Neural progenitor cell (in vitro differentiated cells): Measurements from ENCODE around the gene PRKCA. TPM values are rescaled to one million over a fixed set of nuclear protein-coding genes. Genes with fewer than 3 reads are reported as not detected.
"Not testable (repeated sequence)": the region's sequence is repeated elsewhere in the genome, so short reads cannot be mapped to it uniquely, and the experiment has no call there.

Experiments used
- DNase-seq: peaks from one replicate; pipeline ENCODE4 v3.0.0-alpha.2; 2016; ENCODE audit warnings: low spot score
- H2AFZ ChIP-seq: fragments of 200-600 bp; sonication (generic); replicated peaks from 2 replicates; pipeline ENCODE4 v1.6.1; 2016; ENCODE audit warnings: antibody characterized with exemption
- H3F3A ChIP-seq: fragments of 200-600 bp; sonication (generic); 2 replicates; pipeline ENCODE4 v1.6.1; 2016; ENCODE audit warnings: antibody characterized with exemption, low read depth
- H3K27ac ChIP-seq: fragments of 200-600 bp; sonication (generic); 2 replicates; pipeline ENCODE4 v1.5.1; 2016; ENCODE audit warnings: mild to moderate bottlenecking
- H3K27me3 ChIP-seq: fragments of 200-600 bp; sonication (generic); 2 replicates; pipeline ENCODE4 v1.6.1; 2016; ENCODE audit warnings: mild to moderate bottlenecking, moderate library complexity
- H3K36me3 ChIP-seq: fragments of 200-600 bp; sonication (generic); 2 replicates; pipeline ENCODE4 v1.5.1; 2016
- H3K4me1 ChIP-seq: fragments of 200-600 bp; sonication (generic); 2 replicates; pipeline ENCODE4 v1.6.1; 2016; ENCODE audit warnings: mixed run types
- H3K4me2 ChIP-seq: fragments of 200-600 bp; sonication (generic); 2 replicates; pipeline ENCODE4 v1.6.1; 2016
- H3K4me3 ChIP-seq: fragments of 200-600 bp; sonication (generic); 2 replicates; pipeline ENCODE4 v1.5.1; 2016
- H3K79me2 ChIP-seq: fragments of 200-600 bp; sonication (generic); 2 replicates; pipeline ENCODE4 v1.6.1; 2016; ENCODE audit warnings: low read depth
- H3K9ac ChIP-seq: fragments of 200-600 bp; sonication (generic); 2 replicates; pipeline ENCODE4 v1.6.1; 2016
- H3K9me3 ChIP-seq: fragments of 200-600 bp; sonication (generic); 2 replicates; pipeline ENCODE4 v1.5.1; 2016; ENCODE audit warnings: low read depth
- H4K20me1 ChIP-seq: fragments of 200-600 bp; sonication (generic); 2 replicates; pipeline ENCODE4 v1.6.1; 2016; ENCODE audit warnings: low read depth
- H3K27ac Mint-ChIP-seq: 3 replicates; pipeline ENCODE4 v1.8.0; 2021; ENCODE audit warnings: mixed read lengths
- H3K27me3 Mint-ChIP-seq: 2 replicates; pipeline ENCODE4 v1.8.0; 2022; ENCODE audit warnings: low read depth, mild to moderate bottlenecking, inconsistent platforms, moderate library complexity, mixed read lengths; ENCODE audit not compliant: insufficient read depth
- H3K36me3 Mint-ChIP-seq: 3 replicates; pipeline ENCODE4 v1.8.0; 2021; ENCODE audit warnings: mixed read lengths
- H3K4me1 Mint-ChIP-seq: 3 replicates; pipeline ENCODE4 v1.8.0; 2021; ENCODE audit warnings: mixed read lengths
- H3K4me3 Mint-ChIP-seq: 3 replicates; pipeline ENCODE4 v1.8.0; 2021; ENCODE audit warnings: mild to moderate bottlenecking, moderate library complexity, mixed read lengths
- H3K9me3 Mint-ChIP-seq: 3 replicates; pipeline ENCODE4 v1.8.0; 2020; ENCODE audit warnings: mixed read lengths
- EZH2 ChIP-seq: fragments of 200-600 bp; sonication (generic); IDR thresholded peaks from 2 replicates; pipeline ENCODE4 v1.6.1; 2017; ENCODE audit warnings: antibody characterized with exemption, mild to moderate bottlenecking, moderate library complexity
- EZH2phosphoT487 ChIP-seq: fragments of 200-600 bp; sonication (generic); IDR thresholded peaks from 2 replicates; pipeline ENCODE4 v1.6.1; 2017; ENCODE audit warnings: antibody characterized with exemption
- total RNA-seq: library from RNA; depleted of rRNA; stranded (reverse); fragments of >200 nt; gene quantifications from 2 replicates; pipeline ENCODE4 v1.2.3, GENCODE V29; 2015; ENCODE audit warnings: low replicate concordance
- TF ChIP-seq, protein P1 (sequence below): fragments of 200-600 bp; sonication (generic); IDR thresholded peaks from 2 replicates; pipeline ENCODE4 v1.5.1; 2017; ENCODE audit warnings: antibody characterized with exemption, mild to moderate bottlenecking

The PRKCA gene
- total RNA-seq, 1 donor from 2014 or later: 2.1 TPM

DNA sequence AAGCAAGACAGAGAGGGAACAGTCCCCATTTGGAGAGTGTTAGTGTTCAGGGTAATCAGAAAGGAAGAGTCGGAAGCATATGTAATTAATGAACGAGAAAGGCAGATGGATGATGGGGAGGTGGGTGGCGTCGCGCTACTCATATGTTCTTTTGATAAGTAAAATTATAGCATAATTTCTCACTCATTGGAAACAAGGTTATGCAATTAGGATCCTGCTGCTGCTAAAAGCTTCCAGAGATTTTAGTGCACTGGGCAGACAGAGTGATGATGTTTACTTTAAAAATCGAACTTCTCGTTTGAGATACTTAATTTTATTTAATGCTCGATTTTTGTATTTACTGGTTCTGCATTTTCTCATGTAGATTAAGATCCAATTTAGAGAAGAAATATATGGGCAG, 96.2 kb downstream of the PRKCA start:
- Mint-ChIP-seq H3K36me3 (peaks cover 1% of the 10 kb centered on the region), H3K4me1 (peaks cover 11% of the 10 kb centered on the region), H3K27ac (no peak overlapping the region), H3K9me3 (peaks cover 3% of the 10 kb centered on the region), H3K4me3 (no peak overlapping the region), H3K27me3 (no peaks in the 10 kb centered on the region)
- TF ChIP-seq EZH2: no peak
- TF ChIP-seq, protein P1, sequence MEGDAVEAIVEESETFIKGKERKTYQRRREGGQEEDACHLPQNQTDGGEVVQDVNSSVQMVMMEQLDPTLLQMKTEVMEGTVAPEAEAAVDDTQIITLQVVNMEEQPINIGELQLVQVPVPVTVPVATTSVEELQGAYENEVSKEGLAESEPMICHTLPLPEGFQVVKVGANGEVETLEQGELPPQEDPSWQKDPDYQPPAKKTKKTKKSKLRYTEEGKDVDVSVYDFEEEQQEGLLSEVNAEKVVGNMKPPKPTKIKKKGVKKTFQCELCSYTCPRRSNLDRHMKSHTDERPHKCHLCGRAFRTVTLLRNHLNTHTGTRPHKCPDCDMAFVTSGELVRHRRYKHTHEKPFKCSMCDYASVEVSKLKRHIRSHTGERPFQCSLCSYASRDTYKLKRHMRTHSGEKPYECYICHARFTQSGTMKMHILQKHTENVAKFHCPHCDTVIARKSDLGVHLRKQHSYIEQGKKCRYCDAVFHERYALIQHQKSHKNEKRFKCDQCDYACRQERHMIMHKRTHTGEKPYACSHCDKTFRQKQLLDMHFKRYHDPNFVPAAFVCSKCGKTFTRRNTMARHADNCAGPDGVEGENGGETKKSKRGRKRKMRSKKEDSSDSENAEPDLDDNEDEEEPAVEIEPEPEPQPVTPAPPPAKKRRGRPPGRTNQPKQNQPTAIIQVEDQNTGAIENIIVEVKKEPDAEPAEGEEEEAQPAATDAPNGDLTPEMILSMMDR: no peak
- TF ChIP-seq EZH2phosphoT487: no peak
- Histone ChIP-seq H3K4me2 (no peak overlapping the region), H3K27ac (no peak overlapping the region), H3K36me3 (no peaks in the 10 kb centered on the region), H3K4me3 (no peak overlapping the region), H3F3A (no peaks in the 10 kb centered on the region), H3K27me3 (no peaks in the 10 kb centered on the region), H3K9ac (no peak overlapping the region), H3K9me3 (no peaks in the 10 kb centered on the region), H3K79me2 (no peaks in the 10 kb centered on the region), H4K20me1 (no peaks in the 10 kb centered on the region), H2AFZ (no peak overlapping the region), H3K4me1 (no peaks in the 10 kb centered on the region)
- no peak for DNase-seq

DNA sequence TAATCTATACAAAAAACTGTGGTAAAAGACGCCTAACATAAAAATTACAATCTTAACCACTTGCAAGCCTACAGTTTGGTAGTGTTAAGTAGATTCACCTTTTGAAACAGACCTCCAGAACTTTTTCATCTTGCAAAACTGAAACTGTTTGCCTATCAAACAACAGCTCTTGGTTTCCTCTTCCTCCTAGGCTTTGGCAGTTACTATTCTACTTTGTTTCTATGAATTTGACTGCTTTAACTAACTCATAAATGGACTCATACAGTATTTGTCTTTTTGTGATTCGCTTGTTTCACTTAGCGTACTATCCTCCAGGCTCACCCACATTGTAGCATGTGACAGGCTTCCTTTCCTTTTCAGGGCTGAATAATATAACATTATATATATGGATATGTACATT, 97.0 kb downstream of the PRKCA start:
- DNase-seq: no peak
- Histone ChIP-seq H3K9me3 (no peaks in the 10 kb centered on the region), H3K79me2 (no peaks in the 10 kb centered on the region), H4K20me1 (no peaks in the 10 kb centered on the region), H2AFZ (no peak overlapping the region), H3K27me3 (no peaks in the 10 kb centered on the region), H3F3A (no peaks in the 10 kb centered on the region), H3K36me3 (no peaks in the 10 kb centered on the region), H3K4me3 (no peak overlapping the region), H3K4me2 (no peak overlapping the region), H3K27ac (no peak overlapping the region), H3K4me1 (peaks cover 6% of the 10 kb centered on the region), H3K9ac (no peak overlapping the region)
- H3K9me3 Mint-ChIP-seq: peaks cover 3% of the 10 kb centered on the region
- H3K4me1 Mint-ChIP-seq: peaks cover 19% of the 10 kb centered on the region
- no peak overlapping the region for H3K27ac Mint-ChIP-seq
- H3K4me3 Mint-ChIP-seq: no peak overlapping the region
- TF ChIP-seq, protein P1: no peak
- TF ChIP-seq EZH2: no peak
- no peak for TF ChIP-seq EZH2phosphoT487
- H3K27me3 Mint-ChIP-seq: no peaks in the 10 kb centered on the region
- H3K36me3 Mint-ChIP-seq: peaks cover 1% of the 10 kb centered on the region

- H3K79me2 ChIP-seq, H4K20me1 ChIP-seq, H3F3A ChIP-seq, H3K27me3 Mint-ChIP-seq, H3K9me3 ChIP-seq, DNase-seq, H3K9ac ChIP-seq, H3K4me2 ChIP-seq, H3K4me3 Mint-ChIP-seq, H3K4me3 ChIP-seq, H3K36me3 ChIP-seq, H3K36me3 Mint-ChIP-seq, H2AFZ ChIP-seq, H3K27ac Mint-ChIP-seq, H3K4me1 ChIP-seq, H3K27ac ChIP-seq, H3K9me3 Mint-ChIP-seq, H3K27me3 ChIP-seq: not testable (repeated sequence)
- H3K4me1 Mint-ChIP-seq: peaks cover 19% of the 10 kb centered on the region
Measured at GRCh38 chr17:66400041-66400688, 97.8 kb downstream of the PRKCA start.

DNA sequence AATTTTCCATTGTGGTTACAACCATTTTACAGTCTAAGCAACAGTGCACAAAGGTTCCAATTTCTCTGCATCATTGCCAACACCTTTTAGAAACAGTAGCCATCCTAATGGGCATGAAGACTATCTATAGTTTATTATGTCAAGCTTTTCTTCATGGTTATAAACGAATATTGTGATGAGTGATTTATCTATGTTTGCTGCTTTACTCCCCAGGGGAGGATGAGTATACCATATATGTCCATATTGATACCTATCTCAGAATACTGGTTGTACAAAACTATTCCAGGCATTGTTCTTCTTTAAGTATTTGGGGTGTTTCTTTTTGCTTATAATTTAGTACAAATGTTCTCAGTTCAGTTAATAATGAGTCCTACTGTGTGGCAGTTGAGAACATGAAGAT, 98.3 kb downstream of the PRKCA start:
- no peaks in the 10 kb centered on the region for H3K27me3 Mint-ChIP-seq
- Histone ChIP-seq H3K4me1 (peaks cover 6% of the 10 kb centered on the region), H3F3A (no peaks in the 10 kb centered on the region), H4K20me1 (no peaks in the 10 kb centered on the region), H3K79me2 (no peaks in the 10 kb centered on the region), H3K36me3 (no peaks in the 10 kb centered on the region), H3K9ac (no peak overlapping the region), H3K4me3 (no peak overlapping the region), H3K4me2 (no peak overlapping the region), H3K27ac (no peak overlapping the region), H3K9me3 (no peaks in the 10 kb centered on the region), H2AFZ (no peak overlapping the region), H3K27me3 (no peaks in the 10 kb centered on the region)
- peaks cover 3% of the 10 kb centered on the region for H3K9me3 Mint-ChIP-seq
- DNase-seq: no peak
- H3K4me1 Mint-ChIP-seq: peaks cover 23% of the 10 kb centered on the region
- H3K27ac Mint-ChIP-seq: no peak overlapping the region
- peaks cover 1% of the 10 kb centered on the region for H3K36me3 Mint-ChIP-seq
- TF ChIP-seq EZH2phosphoT487: no peak
- H3K4me3 Mint-ChIP-seq: no peak overlapping the region
